ENCODE results near the gene RPS19. TPM values are rescaled to one million over a fixed set of nuclear protein-coding genes. Genes with fewer than 3 reads are reported as not detected.
"Not testable (repeated sequence)": the region's sequence is repeated elsewhere in the genome, so short reads cannot be mapped to it uniquely, and the experiment has no call there.

Gene RPS19
- total RNA-seq, 1 donor from 2014 or later, result 956 TPM

DNA sequence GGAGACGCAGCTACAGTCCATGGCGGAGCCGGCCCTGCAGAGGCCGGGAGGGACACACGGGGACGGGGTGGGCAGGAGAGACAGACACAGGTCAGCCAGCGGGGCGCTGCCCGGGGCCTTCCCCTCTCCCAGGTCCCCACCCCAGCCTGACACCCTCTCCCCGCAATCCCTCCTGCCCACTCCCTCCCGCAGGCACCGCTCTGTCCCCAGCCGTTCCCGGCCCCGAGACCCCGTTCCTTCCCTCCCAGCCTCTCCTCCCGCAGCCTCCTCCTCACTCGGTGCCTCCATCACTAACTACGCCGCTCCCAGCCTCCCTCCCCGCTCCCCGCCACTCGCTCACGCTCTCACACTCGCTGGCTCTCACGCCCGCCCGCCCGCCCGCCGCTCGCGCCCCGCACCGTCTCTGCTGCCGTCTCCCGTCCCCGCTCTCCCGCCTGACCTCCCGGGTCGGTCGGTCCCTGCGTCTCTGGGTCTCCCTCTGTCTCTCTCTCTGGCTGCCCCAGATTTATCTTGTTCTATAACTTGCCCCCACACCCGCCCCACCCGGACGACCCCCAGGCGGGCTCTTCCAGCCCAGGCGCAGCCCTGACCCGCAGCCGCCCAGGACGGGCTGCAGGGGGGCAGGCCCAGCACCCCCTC, 53.0 kb downstream of the RPS19 start:
- intact Hi-C loops (cut with DNase I), result no loop called here
- Histone ChIP-seq H3K27me3 (peaks cover 20% of the 10 kb centered on the region), H3K27ac (no peak overlapping the region), H3K36me3 (no peaks in the 10 kb centered on the region), H3K4me1 (no peaks in the 10 kb centered on the region), H3K4me3 (no peak overlapping the region), H3K9me3 (no peaks in the 10 kb centered on the region)
- DNase-seq (ENCODE audit: low spot score in 2 of 2), result no peak
- TF ChIP-seq, protein P1, sequence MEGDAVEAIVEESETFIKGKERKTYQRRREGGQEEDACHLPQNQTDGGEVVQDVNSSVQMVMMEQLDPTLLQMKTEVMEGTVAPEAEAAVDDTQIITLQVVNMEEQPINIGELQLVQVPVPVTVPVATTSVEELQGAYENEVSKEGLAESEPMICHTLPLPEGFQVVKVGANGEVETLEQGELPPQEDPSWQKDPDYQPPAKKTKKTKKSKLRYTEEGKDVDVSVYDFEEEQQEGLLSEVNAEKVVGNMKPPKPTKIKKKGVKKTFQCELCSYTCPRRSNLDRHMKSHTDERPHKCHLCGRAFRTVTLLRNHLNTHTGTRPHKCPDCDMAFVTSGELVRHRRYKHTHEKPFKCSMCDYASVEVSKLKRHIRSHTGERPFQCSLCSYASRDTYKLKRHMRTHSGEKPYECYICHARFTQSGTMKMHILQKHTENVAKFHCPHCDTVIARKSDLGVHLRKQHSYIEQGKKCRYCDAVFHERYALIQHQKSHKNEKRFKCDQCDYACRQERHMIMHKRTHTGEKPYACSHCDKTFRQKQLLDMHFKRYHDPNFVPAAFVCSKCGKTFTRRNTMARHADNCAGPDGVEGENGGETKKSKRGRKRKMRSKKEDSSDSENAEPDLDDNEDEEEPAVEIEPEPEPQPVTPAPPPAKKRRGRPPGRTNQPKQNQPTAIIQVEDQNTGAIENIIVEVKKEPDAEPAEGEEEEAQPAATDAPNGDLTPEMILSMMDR (IDR thresholded peaks at IDR 0.05), result no peak

DNA sequence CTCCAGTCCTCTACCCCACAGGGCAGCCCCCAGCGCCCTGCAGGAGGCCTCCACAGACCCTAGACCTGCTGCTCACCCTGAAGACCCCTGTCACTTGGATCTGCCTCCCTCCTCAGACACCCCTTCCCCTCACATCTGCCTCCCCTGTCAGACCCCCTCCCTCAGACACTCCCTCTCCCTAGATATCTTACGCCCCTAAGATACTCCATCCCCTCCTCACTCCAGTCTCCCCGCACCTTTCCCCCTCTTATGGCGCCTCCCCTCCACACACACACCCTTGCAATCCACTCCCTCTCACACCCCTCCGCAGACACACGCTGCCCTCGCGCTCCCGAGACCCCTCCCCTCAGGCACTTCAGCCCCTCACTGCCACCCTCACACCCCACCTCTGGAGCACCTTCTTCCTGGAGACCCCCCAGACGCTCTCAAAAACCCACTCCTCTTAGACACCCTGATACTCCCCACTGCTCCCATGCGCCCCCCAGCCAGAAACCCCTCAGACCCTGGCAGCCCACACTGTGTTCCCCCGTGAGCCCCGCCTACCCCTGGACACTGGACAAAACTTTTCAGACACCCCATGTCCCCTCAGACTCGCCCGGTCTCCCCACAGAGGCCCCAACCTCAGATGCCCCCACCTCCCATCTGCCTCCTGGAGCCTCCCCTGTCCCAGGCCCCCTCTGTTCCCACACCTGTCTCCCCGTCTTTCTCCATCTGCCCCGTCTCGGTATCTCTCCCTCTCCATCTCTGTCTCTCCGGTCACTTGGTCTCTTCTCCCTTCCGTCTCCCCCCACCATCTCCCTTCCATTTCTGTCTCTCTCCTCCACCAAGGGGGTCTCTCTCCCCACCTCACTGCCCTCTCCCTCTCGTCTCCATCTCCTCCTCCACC, 53.7 kb downstream of the RPS19 start:
- intact Hi-C loops (cut with DNase I), result no loop called here
- Histone ChIP-seq H3K9me3 (no peaks in the 10 kb centered on the region), H3K27me3 (peaks cover 20% of the 10 kb centered on the region), H3K27ac (no peak overlapping the region), H3K36me3 (no peaks in the 10 kb centered on the region), H3K4me1 (no peaks in the 10 kb centered on the region), H3K4me3 (no peak overlapping the region)
- TF ChIP-seq, protein P1 (IDR thresholded peaks at IDR 0.05), result no peak
- DNase-seq (ENCODE audit: low spot score in 2 of 2), result no peak

DNA sequence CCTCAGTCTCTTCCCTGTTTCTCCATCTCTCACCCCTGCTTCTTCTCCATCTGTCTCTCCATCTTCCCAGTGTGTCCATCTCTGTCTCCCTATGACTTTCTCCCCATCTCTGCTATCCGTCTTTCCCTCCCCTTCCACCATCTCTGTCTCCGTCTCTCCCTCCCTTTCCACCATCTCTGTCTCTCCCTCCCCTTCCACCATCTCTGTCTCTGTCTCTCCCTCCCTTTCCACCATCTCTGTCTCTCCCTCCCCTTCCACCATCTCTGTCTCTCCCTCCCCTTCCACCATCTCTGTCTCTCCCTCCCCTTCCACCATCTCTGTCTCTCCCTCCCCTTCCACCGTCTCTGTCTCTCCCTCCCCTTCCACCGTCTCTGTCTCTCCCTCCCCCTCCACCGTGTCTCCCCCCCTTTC, 54.4 kb downstream of the RPS19 start:
- H3K27me3 ChIP-seq, result peaks cover 20% of the 10 kb centered on the region
- H3K4me3 ChIP-seq; intact Hi-C loops (cut with DNase I); H3K9me3 ChIP-seq; H3K4me1 ChIP-seq; DNase-seq (ENCODE audit: low spot score in 2 of 2); H3K36me3 ChIP-seq; H3K27ac ChIP-seq: not testable (repeated sequence)

DNA sequence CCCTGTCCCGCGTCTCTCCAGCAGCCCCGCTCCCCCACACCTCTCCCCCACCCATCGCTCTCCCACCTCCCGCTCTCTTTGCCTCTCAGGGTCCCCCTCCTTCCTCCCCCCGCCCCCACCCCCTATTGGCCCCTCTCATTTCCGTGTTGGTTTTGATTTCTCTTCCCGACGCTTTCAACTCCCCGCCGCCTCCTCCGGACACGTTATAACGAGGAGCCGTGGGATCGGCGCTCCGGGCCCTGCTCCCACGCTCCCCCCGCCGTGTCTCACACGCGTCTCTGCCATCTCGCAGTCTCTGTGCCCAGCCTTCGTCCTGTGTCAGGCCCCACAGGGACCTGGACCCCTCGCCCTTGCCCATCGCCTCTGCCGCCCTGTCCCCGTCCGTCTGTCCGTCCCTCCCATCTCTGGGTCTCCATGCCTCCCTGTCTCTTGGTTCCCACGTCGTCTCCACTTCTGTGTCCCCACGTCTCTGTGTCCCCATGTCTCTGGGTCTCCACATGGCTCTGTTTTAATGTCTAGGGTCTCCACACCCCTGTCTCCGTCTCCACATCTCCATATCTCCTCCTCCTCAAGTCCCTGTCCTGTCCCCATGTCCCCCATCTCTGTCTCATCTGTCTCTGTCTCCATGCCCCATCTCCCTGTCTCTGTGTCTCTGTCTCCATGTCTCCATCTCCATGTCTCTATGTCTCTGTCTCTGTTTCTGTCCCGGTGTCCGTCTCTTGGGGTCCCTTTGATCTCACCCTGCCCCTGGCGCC, 55.1 kb downstream of the RPS19 start:
- no peaks in the 10 kb centered on the region for H3K9me3 ChIP-seq
- peaks cover 20% of the 10 kb centered on the region for H3K27me3 ChIP-seq
- no peak for DNase-seq (ENCODE audit: low spot score in 2 of 2)
- H3K4me3 ChIP-seq, result no peak overlapping the region
- no peak overlapping the region for H3K27ac ChIP-seq
- TF ChIP-seq, protein P1 (IDR thresholded peaks at IDR 0.05), result no peak
- no peaks in the 10 kb centered on the region for H3K36me3 ChIP-seq
- intact Hi-C loops (cut with DNase I), result no loop called here
- H3K4me1 ChIP-seq, result no peaks in the 10 kb centered on the region

DNA sequence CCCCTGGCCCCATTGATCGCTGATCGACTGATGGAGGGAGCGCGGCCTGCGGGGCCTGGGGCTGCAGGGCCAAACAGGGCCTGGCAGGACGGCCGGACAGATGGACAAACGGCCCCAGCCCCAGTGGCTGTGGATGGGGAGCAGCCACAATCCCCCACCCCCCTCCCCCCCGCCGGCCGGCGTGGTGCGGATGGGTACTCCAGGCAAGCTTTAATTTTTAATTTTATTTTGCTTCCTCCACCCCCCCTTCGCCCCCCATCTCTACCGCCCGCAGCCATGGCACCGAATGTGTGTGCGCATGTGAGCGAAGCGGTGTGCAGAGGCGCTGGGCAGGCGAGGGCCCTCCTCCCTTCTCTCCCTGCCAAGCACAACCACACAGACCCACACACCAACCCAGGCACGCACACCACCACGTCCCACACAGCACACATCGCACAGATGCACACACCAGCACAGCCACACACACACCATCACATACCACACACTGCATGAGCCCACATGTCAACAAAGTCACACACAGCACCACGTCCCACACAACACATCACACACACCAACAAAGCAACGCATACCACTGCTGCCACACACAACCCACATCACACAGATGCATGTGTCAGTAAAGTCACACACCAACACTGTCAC, 55.8 kb downstream of the RPS19 start:
- no peak for DNase-seq (ENCODE audit: low spot score in 2 of 2)
- Histone ChIP-seq H3K27ac (no peak overlapping the region), H3K9me3 (no peaks in the 10 kb centered on the region), H3K4me3 (no peak overlapping the region), H3K4me1 (no peaks in the 10 kb centered on the region), H3K36me3 (no peaks in the 10 kb centered on the region), H3K27me3 (peaks cover 26% of the 10 kb centered on the region)
- intact Hi-C loops (cut with DNase I), result no loop called here
- TF ChIP-seq, protein P1 (IDR thresholded peaks at IDR 0.05), result no peak

Data from ascending aorta (tissue), 2 donors.